Muscle layer of colon (tissue), 2 donors: ENCODE data around the gene GOLPH3L.
"Not testable (repeated sequence)": the region's sequence is repeated elsewhere in the genome, so short reads cannot be mapped to it uniquely, and the experiment has no call there.

Experiments used
- H3K27ac ChIP-seq: one replicate; pipeline ENCODE4 v1.7.0; 2013; ENCODE audit warnings: low read depth, mild to moderate bottlenecking, low read length, moderate library complexity
- H3K27me3 ChIP-seq, 2 donors: one replicate each; pipeline ENCODE4 v1.7.0; 2013; ENCODE audit warnings: low read length in 2 of 2, mild to moderate bottlenecking in 2 of 2; ENCODE audit not compliant: insufficient read depth in 2 of 2, control insufficient read depth in 1 of 2
- H3K36me3 ChIP-seq: one replicate; pipeline ENCODE4 v1.7.0; 2013; ENCODE audit warnings: mild to moderate bottlenecking, low read length; ENCODE audit not compliant: insufficient read depth
- H3K4me1 ChIP-seq: one replicate; pipeline ENCODE4 v1.7.0; 2013; ENCODE audit warnings: mild to moderate bottlenecking, low read length; ENCODE audit not compliant: insufficient read depth
- H3K4me3 ChIP-seq, 2 donors: one replicate each; pipeline ENCODE4 v1.7.0; 2013; ENCODE audit warnings: low read length in 2 of 2, low read depth in 1 of 2, mild to moderate bottlenecking in 1 of 2, moderate library complexity in 1 of 2
- H3K9ac ChIP-seq: one replicate; pipeline ENCODE4 v1.7.0; 2013; ENCODE audit warnings: low read length
- H3K9me3 ChIP-seq: one replicate; pipeline ENCODE4 v1.7.0; 2013; ENCODE audit warnings: mild to moderate bottlenecking, low read length
- donor health status: abdominal sarcoma.
- donor health status: Adenocarcinoma of cecum.

GOLPH3L gene

DNA sequence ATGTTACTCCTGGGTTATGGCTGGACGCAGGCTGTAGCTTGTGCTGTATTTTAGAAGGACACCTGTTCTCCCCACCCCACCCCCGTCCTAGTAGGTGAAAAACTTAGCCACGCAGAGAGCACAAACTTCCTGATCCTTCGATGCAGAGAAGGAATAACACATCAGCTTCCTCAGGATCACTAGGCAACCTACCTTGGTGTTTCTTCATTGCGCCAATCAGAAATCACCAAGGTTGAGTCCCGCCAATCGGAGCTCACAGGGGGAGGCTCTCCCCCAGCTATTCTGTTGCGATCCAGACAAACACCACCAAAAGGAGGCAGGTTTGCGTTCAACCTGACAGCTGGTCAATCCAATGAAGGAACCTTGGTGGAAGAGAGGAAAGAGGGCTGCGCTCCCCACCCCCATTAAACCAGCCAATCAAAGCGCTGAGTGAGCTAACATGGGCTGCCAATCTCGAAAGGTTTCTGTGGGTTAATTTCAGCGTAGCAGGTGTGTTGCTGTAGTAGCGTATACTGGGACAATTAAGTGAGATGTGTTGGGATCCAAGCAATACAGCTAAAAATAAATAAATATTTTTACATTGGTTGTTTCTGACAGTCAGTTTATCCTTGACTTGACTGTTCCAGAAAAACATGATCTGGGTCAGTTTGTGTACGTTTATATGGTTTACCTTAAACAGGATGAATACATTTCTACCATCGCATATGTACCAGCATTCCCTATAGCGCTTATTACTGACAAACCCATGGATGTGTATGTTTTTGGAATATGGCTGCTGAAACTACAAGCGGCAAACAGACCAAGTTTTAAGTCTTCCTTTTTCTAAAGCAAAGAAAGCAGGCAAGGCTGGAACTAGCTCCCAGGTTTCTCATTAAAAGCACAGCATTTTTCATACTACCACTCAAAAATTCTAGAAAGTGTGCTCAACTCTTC lies at the start of gene GOLPH3L:
Gene GOLPH3L (minus strand): TSS at position 160 of the 933 bp plus-strand sequence. CDS start 2,316 bp downstream, outside the sequence.
- peak within 1 kb of the TSS; percentile 66 for H3K27ac ChIP-seq

DNA sequence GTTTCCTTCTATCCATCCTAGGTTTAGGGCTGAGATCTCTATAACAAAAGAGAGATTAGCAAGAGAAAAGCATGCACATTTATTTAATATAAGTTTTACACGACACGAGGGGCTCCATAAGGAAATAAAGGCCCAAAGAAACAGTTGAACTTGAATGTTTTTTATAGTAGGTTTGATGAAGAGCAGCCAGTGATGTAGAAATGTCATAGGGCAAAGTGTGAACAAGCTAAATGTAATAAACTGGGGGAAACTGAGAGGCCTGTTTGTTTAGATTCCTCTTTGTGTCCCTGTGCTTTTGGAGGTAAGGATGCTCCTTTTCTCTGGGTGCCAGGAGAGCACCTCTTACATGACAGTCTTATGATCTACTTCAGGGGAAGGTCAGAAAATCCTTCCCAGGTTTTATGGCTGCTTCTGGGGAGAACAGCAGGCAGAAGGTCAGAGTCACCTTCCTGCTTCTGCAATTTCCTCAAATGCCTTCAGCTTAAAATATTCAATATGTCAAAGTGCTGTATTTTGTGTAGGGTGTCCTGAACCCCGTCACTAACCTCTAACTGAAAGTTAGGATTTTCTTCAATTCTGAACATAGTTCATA lies 33.3 kb upstream of the GOLPH3L start:
- Histone ChIP-seq H3K36me3 (no peaks in the 10 kb centered on the region), H3K9ac (no peak overlapping the region)

More for the DNA sequence above, at the start of gene GOLPH3L:
- H3K9me3 ChIP-seq = no peaks in the 10 kb centered on the region
- H3K9ac ChIP-seq = peak within 1 kb of the TSS; percentile 56
- peaks cover 10% of the 10 kb centered on the region for H3K4me1 ChIP-seq
- H3K4me3 ChIP-seq = peak within 1 kb of the TSS; percentile 52 to 69
- peaks cover 8% of the 10 kb centered on the region for H3K36me3 ChIP-seq
- no peaks in the 10 kb centered on the region for H3K27me3 ChIP-seq

DNA sequence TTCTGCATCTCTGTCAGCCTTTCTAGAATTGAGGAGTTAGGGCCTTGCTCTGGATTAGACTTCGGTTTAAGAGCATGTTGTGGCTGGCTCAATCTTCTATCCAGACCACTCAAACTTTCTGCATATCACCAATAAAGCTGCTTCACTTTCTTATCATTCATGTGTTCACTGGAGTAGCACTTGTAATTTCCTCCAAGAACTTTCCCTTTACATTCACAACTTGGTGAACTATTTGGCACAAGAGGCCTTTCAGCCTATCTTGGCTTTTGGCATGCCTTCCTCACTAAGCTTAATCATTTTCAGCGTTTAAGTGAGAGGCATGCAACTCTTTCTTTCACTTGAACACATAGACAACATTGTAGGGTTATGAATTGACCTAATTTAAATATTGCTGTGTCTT lies 27.4 kb upstream of the GOLPH3L start:
- no peak overlapping the region for H3K9ac ChIP-seq
- no peaks in the 10 kb centered on the region for H3K4me1 ChIP-seq
- no peak overlapping the region for H3K4me3 ChIP-seq
- H3K36me3 ChIP-seq = no peaks in the 10 kb centered on the region
- H3K27ac ChIP-seq = no peak overlapping the region
- no peaks in the 10 kb centered on the region for H3K9me3 ChIP-seq
- no peaks in the 10 kb centered on the region for H3K27me3 ChIP-seq

More for the DNA sequence above, 33.3 kb upstream of the GOLPH3L start:
- no peaks in the 10 kb centered on the region for H3K27me3 ChIP-seq
- H3K4me1 ChIP-seq = no peaks in the 10 kb centered on the region
- H3K27ac ChIP-seq = no peak overlapping the region
- H3K9me3 ChIP-seq = no peaks in the 10 kb centered on the region
- no peak overlapping the region for H3K4me3 ChIP-seq

DNA sequence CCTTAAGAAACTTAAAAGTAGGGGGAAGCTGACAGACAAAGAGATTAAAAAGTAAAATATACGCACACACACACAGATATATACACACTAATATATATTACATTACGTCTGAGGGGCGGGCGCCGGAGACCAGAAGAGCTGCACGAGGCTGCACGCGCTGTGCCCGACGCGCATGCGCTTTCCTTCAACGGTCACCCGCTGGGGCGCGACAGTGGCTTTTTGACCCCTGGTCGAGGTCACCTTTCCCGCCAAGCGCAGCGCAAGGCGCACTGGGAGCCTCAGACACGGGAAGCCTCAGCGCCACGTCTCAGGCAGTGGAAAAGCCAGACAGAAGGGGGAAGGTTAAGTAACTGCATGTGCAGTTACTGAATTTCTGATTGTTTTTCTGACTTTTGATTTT lies 23.7 kb upstream of the GOLPH3L start, which contains the start of gene HORMAD1:
Gene HORMAD1 (minus strand): TSS at position 193 of the 400 bp plus-strand sequence. CDS start 1,390 bp downstream, outside the sequence.
- Histone ChIP-seq H3K27ac (no peak within 1 kb of the TSS), H3K27me3 (no peaks in the 10 kb centered on the region), H3K9me3 (no peaks in the 10 kb centered on the region), H3K4me3 (no peak within 1 kb of the TSS), H3K9ac (no peak within 1 kb of the TSS), H3K36me3 (no peaks in the 10 kb centered on the region), H3K4me1 (no peaks in the 10 kb centered on the region)

DNA sequence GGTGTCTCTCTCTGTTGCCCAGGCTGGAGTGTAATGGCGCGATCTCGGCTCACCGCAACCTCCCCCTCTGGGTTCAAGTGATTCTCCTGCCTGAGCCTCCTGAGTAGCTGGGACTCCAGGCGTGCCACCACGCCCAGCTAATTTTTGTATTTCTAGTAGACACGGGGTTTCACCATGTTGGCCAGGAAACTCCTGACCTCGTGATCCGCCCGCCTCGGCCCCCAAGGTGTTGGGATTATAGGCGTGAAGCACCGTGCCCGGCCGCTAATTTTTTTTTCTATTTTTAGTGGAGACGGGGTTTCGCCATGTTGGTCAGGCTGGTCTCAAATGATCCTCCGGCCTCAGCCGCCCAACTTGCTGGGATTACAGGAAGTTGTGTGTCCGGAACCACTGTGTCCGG lies 23.1 kb upstream of the GOLPH3L start:
- Histone ChIP-seq H3K9ac (no peak overlapping the region), H3K36me3 (no peaks in the 10 kb centered on the region), H3K27ac (no peak overlapping the region), H3K4me1 (no peaks in the 10 kb centered on the region), H3K27me3 (no peaks in the 10 kb centered on the region), H3K9me3 (no peaks in the 10 kb centered on the region), H3K4me3 (no peak overlapping the region)

DNA sequence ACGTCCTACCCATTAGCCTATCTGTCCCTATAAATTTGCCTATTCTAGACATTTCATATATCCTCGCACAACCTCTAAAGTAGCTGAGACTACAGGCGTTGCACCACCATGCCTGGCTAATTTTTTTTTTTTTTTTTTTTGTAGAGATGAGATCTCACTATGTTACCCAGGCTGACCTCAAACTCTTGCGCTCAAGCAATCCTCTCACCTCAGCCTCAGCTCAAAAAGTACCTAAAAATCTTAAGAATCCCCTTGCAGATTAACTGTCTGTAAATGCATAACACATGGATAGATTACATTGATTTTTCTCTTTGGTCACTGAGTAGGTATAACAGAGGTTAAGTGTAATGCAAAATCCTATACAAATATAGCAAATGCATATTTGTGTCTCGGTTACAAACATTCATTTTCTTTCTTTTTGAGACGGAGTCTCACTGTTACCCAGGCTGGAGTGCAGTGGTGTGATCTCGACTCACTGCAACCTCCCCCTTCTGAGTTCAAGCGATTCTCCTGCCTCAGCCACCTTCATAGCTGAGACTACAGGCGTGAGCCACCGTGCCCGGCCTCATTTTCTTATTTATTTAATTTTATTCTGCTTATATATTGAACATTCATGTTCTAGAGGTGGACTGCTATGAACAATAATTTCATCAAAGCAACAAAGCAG lies 21.4 kb upstream of the GOLPH3L start:
- Histone ChIP-seq H3K36me3 (no peaks in the 10 kb centered on the region), H3K27me3 (no peaks in the 10 kb centered on the region), H3K27ac (no peak overlapping the region), H3K4me1 (no peaks in the 10 kb centered on the region), H3K4me3 (no peak overlapping the region), H3K9me3 (no peaks in the 10 kb centered on the region), H3K9ac (no peak overlapping the region)

DNA sequence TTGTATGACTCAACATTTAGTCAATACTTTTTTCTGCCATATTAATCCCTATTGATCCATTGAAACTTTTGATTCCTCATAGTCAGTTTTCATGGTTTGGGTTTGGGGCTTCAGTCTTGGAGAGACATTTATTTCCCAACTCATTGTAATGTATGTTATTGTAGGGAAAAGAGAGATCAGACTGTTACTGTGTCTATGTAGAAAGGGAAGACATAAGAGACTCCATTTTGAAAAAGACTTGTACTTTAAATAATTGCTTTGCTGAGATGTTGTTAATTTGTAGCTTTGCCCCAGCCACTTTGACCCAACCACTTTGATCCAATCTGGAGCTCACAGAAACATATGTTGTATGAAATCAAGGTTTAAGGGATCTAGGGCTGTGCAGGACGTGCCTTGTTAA lies 12.1 kb upstream of the GOLPH3L start:
- H3K36me3 ChIP-seq, H3K4me1 ChIP-seq, H3K9me3 ChIP-seq, H3K27me3 ChIP-seq, H3K9ac ChIP-seq, H3K27ac ChIP-seq, H3K4me3 ChIP-seq: not testable (repeated sequence)

DNA sequence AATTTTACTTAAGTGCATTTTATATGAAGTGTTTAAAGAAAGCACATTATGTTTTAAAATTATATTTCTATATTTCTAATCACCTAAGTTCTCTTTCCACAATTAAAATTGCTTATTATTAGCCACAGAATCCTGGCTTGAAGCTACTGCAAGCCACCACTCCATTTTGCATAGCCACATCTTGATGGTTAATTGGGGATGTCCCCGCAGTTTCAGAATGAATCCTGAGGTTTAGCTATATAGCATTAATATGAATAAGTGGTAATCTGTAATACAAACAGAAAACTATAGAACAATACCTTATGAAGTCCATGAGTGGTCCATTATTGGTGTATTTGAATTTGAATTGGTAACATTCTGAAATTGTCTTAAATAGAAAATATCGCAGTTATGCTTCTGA lies 11.6 kb upstream of the GOLPH3L start:
- Histone ChIP-seq H3K9ac (no peak overlapping the region), H3K9me3 (no peaks in the 10 kb centered on the region), H3K4me3 (no peak overlapping the region), H3K36me3 (no peaks in the 10 kb centered on the region), H3K27me3 (no peaks in the 10 kb centered on the region), H3K4me1 (no peaks in the 10 kb centered on the region), H3K27ac (no peak overlapping the region)

DNA sequence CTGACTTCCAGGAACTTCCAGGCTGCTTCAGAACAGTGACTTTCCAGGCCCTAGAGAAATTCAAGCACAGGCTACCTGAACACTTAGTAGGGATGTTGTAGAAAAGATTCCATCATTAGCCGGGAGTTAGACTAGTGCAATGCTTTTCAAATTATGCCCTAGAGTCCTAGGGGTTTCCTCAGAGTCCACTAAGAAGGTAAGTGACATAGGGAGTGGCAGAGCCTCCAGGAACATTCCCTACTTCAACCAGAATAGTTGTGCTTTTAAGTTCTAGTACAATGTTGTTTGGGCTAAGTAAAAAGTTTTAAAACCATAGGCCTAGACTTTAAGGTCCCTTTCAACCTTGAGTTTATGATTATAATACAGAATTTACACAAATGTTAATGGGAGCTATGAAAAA lies 9.1 kb upstream of the GOLPH3L start:
- Histone ChIP-seq H3K4me3 (no peak overlapping the region), H3K27me3 (no peaks in the 10 kb centered on the region), H3K9ac (no peak overlapping the region), H3K27ac (no peak overlapping the region), H3K36me3 (no peaks in the 10 kb centered on the region), H3K4me1 (no peaks in the 10 kb centered on the region), H3K9me3 (no peaks in the 10 kb centered on the region)

DNA sequence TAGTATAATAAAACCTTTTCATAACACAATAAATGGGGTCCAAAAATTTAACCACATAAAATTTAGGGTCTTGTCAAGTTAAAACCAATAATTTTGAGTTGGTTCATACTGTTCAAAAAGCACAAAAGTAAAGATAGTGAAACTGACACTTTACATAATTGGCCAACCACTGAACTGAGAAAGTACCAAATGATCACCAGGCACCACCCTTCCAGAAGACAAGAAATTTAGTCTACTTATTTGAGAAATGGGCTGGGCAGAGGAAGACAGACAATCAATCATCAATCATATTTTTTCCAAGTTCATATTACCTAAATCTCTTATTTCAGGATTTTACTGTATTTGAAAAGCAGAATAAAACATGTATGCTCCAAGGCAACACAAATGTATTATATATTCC lies 6.5 kb upstream of the GOLPH3L start:
- Histone ChIP-seq H3K27me3 (no peaks in the 10 kb centered on the region), H3K36me3 (no peaks in the 10 kb centered on the region), H3K4me1 (no peaks in the 10 kb centered on the region), H3K4me3 (no peak overlapping the region), H3K27ac (no peak overlapping the region), H3K9me3 (no peaks in the 10 kb centered on the region), H3K9ac (no peak overlapping the region)

DNA sequence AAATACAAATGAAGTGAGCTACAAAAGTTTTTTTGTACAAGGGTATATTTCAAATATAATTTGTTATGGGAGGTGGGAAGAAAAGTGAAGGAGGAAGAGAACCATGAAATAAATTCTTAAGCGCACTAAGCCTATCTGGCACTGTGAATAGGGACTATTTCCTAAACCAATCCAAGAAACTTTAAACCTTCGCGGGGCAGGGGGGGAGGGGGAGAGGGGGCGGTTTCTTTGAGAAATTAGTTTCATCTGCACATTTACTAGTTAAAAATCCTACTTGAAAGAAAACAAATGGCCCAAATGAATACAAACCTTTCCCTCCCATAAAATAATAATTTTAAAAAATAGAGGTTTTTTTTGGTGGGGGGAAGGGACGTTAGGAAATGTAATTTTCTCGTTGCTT lies 364 bp downstream of the GOLPH3L start:
- H3K27me3 ChIP-seq = no peaks in the 10 kb centered on the region
- peaks cover 10% of the 10 kb centered on the region for H3K4me1 ChIP-seq
- H3K27ac ChIP-seq = peak overlapping the region; percentile 57
- no peaks in the 10 kb centered on the region for H3K9me3 ChIP-seq
- H3K4me3 ChIP-seq = peak overlapping the region; percentile 52 to 69
- H3K36me3 ChIP-seq = peaks cover 8% of the 10 kb centered on the region
- peak overlapping the region; percentile 56 for H3K9ac ChIP-seq
